AG09309 (cell line): Measurements from ENCODE around the gene COMMD7.
"Not testable (repeated sequence)": the region's sequence is repeated elsewhere in the genome, so short reads cannot be mapped to it uniquely, and the experiment has no call there.

Source experiments
- DNase-seq: peaks from one replicate; pipeline ENCODE4 v3.0.0-alpha.2; 2010; ENCODE audit warnings: low read depth
- H3K4me3 ChIP-seq: 2 replicates; pipeline ENCODE4 v1.5.1; 2011; ENCODE audit warnings: mild to moderate bottlenecking, low read depth, low read length, moderate library complexity; ENCODE audit not compliant: control insufficient read depth
- CTCF ChIP-seq: IDR thresholded peaks from 2 replicates; pipeline ENCODE4 v1.5.1; 2011; ENCODE audit warnings: mild to moderate bottlenecking, low read depth, low read length, inconsistent platforms; ENCODE audit not compliant: insufficient read depth, control insufficient read depth; ENCODE audit errors: missing control alignments

Gene COMMD7

GRCh38 chr20:32775336-32775991 is 32.2 kb upstream of the COMMD7 start:
- DNase-seq: no peak
- no peak for TF ChIP-seq CTCF

GRCh38 chr20:32773855-32774254 is 30.6 kb upstream of the COMMD7 start:
- TF ChIP-seq CTCF: no peak
- no peak overlapping the region for H3K4me3 ChIP-seq
- DNase-seq: no peak

More at GRCh38 chr20:32775336-32775991, 32.2 kb upstream of the COMMD7 start:
- no peak overlapping the region for H3K4me3 ChIP-seq

- no peak overlapping the region for H3K4me3 ChIP-seq
- no peak for DNase-seq
- TF ChIP-seq CTCF: no peak
These were observed 30.0 kb upstream of the COMMD7 start for GRCh38 chr20:32773223-32773622.

- no peak for DNase-seq
- no peak overlapping the region for H3K4me3 ChIP-seq
- no peak for TF ChIP-seq CTCF
These were observed 28.8 kb upstream of the COMMD7 start for GRCh38 chr20:32772046-32772445.

GRCh38 chr20:32767418-32768198 is 24.3 kb upstream of the COMMD7 start:
- H3K4me3 ChIP-seq: no peak overlapping the region
- no peak for DNase-seq
- no peak for TF ChIP-seq CTCF

GRCh38 chr20:32765230-32765875 is 22.1 kb upstream of the COMMD7 start:
- DNase-seq, H3K4me3 ChIP-seq: not testable (repeated sequence)
